HepG2 (cell line): Measurements from ENCODE around the gene NFIL3. TPM values are rescaled to one million over a fixed set of nuclear protein-coding genes. Genes with fewer than 3 reads are reported as not detected.

Source experiments
- ATAC-seq: fragments of 200-7000 bp; cut with Tn5 transposase; 3 replicates; pipeline ENCODE4 v1.9.1; 2020; ENCODE audit warnings: mild to moderate bottlenecking, moderate library complexity
- BruUV-seq: library from RNA; stranded (reverse); fragments of 400-500 nt; replicated peaks from 2 replicates; lab custom pipeline; 2021; lab: Mats Ljungman, UMichigan
- CTCF ChIA-PET: fragments of 300-600 bp; formaldehyde crosslinking; extraction: SDS; loops from one replicate; lab custom pipeline; 2021; ENCODE audit warnings: low total read pairs, inconsistent platforms, low intra/inter-chr PET ratio; lab: Yijun Ruan, JAX
- POLR2A ChIA-PET: fragments of 350-600 bp; sonication (Branson Sonifier 250); formaldehyde crosslinking; loops from one replicate; lab custom pipeline; 2020; ENCODE audit warnings: antibody characterized with exemption, inconsistent platforms; lab: Yijun Ruan, JAX
- DNase-seq: peaks from one replicate; pipeline ENCODE4 v3.0.0-alpha.2; 2015; ENCODE audit warnings: low spot score
- FAIRE-seq: peaks from 3 replicates; lab custom pipeline; 2011; peaks lifted over from hg19 to GRCh38; lab: Jason Lieb, UNC
- H2AFZ ChIP-seq: one replicate; pipeline ENCODE4 v1.6.1; 2011; ENCODE audit warnings: low read length, inconsistent platforms
- H3K27ac ChIP-seq: fragments of 300-600 bp; 3 replicates; pipeline ENCODE4 v1.8.0; 2011; ENCODE audit warnings: mixed run types, mild to moderate bottlenecking, mixed read lengths, low read length, inconsistent platforms; ENCODE audit not compliant: insufficient read depth; ENCODE audit errors: extremely low read length
- H3K27me3 ChIP-seq, 2 experiments: fragments of 200-600 bp in 1 of 2; 2 replicates in 1 of 2; 3 replicates in 1 of 2; pipeline versions ENCODE4 v1.6.0 to v1.8.0; 2011; ENCODE audit warnings: low read length in 2 of 2, mild to moderate bottlenecking in 2 of 2, moderate library complexity in 2 of 2, inconsistent platforms in 1 of 2; ENCODE audit not compliant: insufficient read depth in 2 of 2, control insufficient read depth in 1 of 2
- H3K36me3 ChIP-seq, 2 experiments: fragments of 200-600 bp in 1 of 2; replicated peaks in 1 of 2; 2 replicates in 1 of 2; 3 replicates in 1 of 2; pipeline versions ENCODE4 v1.5.1 to v1.8.0; 2011; ENCODE audit warnings: low read length in 2 of 2, inconsistent platforms in 1 of 2; ENCODE audit not compliant: insufficient read depth in 2 of 2, control insufficient read depth in 1 of 2
- H3K4me1 ChIP-seq: 2 replicates; pipeline ENCODE4 v1.5.1; 2012; ENCODE audit warnings: low read length, inconsistent platforms; ENCODE audit not compliant: insufficient read depth
- H3K4me2 ChIP-seq: 2 replicates; pipeline ENCODE4 v1.6.0; 2011; ENCODE audit warnings: low read depth, low read length, inconsistent platforms
- H3K4me3 ChIP-seq, 3 experiments: fragments of 200-600 bp in 1 of 3; sonication (generic), shearing (Covaris generic) in 1 of 3; replicated peaks in 1 of 3; 2 replicates each; pipeline ENCODE4 v1.5.1; 2011 to 2016; ENCODE audit warnings: low read length in 3 of 3, inconsistent platforms in 2 of 3, low read depth in 2 of 3, mild to moderate bottlenecking in 2 of 3, control low read depth in 1 of 3, mixed read lengths in 1 of 3; ENCODE audit not compliant: insufficient read depth in 1 of 3
- H3K79me2 ChIP-seq: one replicate; pipeline ENCODE4 v1.6.1; 2011; ENCODE audit warnings: low read length, inconsistent platforms; ENCODE audit not compliant: insufficient read depth
- H3K9ac ChIP-seq: 2 replicates; pipeline ENCODE4 v1.6.0; 2011; ENCODE audit warnings: mild to moderate bottlenecking, low read depth, low read length, inconsistent platforms; ENCODE audit not compliant: insufficient read depth
- H3K9me3 ChIP-seq: 2 replicates; pipeline ENCODE4 v1.5.1; 2012; ENCODE audit warnings: mild to moderate bottlenecking, low read length
- H4K20me1 ChIP-seq: 2 replicates; pipeline ENCODE4 v1.6.0; 2011; ENCODE audit warnings: inconsistent platforms, mild to moderate bottlenecking, low read length, moderate library complexity; ENCODE audit not compliant: insufficient read depth
- AGO1 ChIP-seq: fragments of 200-400 bp; formaldehyde crosslinking; IDR thresholded peaks from 2 replicates; pipeline ENCODE4 v1.6.1; 2017; ENCODE audit warnings: mild to moderate bottlenecking, low read depth, low read length, moderate library complexity; ENCODE audit not compliant: poor library complexity, severe bottlenecking
- AGO2 ChIP-seq: fragments of 200-400 bp; formaldehyde crosslinking; optimal IDR thresholded peaks from 2 replicates; pipeline ENCODE3; 2017; ENCODE audit warnings: mild to moderate bottlenecking, low read depth, low read length, moderate library complexity
- GFI1 ChIP-seq: sonication (generic); formaldehyde crosslinking; IDR thresholded peaks from 2 replicates; pipeline ENCODE4 v1.5.0; 2020; ENCODE audit warnings: missing genetic modification reagents, mild to moderate bottlenecking, borderline replicate concordance
- IKZF4 ChIP-seq: sonication (generic); formaldehyde crosslinking; IDR thresholded peaks from 2 replicates; pipeline ENCODE4 v1.5.1; 2020; ENCODE audit warnings: borderline replicate concordance, mild to moderate bottlenecking, low read depth, missing genetic modification reagents; ENCODE audit errors: not compliant biosample characterization
- MAFK ChIP-seq, 2 experiments: IDR thresholded peaks in 1 of 2; conservative IDR thresholded peaks in 1 of 2; 2 replicates each; pipeline ENCODE4 v1.6.1; 2011; ENCODE audit warnings: improper control_type of control experiment in 2 of 2, low read length in 2 of 2
- MLLT10 ChIP-seq: sonication (generic); formaldehyde crosslinking; IDR thresholded peaks from 2 replicates; pipeline ENCODE4 v1.4.0; 2020; ENCODE audit warnings: missing genetic modification reagents
- PAF1 ChIP-seq: IDR thresholded peaks from 2 replicates; pipeline ENCODE4 v1.6.1; 2016; ENCODE audit warnings: missing genetic modification reagents, missing compliant biosample characterization
- RBM22 ChIP-seq: fragments of 200-400 bp; formaldehyde crosslinking; optimal IDR thresholded peaks from 2 replicates; pipeline ENCODE3; 2017; ENCODE audit warnings: mild to moderate bottlenecking, low read length, moderate library complexity
- RBM39 ChIP-seq: fragments of 200-400 bp; formaldehyde crosslinking; IDR thresholded peaks from one replicate; pipeline ENCODE4 v1.6.1; 2018; ENCODE audit warnings: antibody characterized with exemption, mild to moderate bottlenecking, low read depth, low read length; ENCODE audit not compliant: poor library complexity, severe bottlenecking
- SSRP1 ChIP-seq: IDR thresholded peaks from 2 replicates; pipeline ENCODE4 v1.6.1; 2016; ENCODE audit warnings: control low read depth
- ZBTB38 ChIP-seq: sonication (generic); formaldehyde crosslinking; IDR thresholded peaks from 2 replicates; pipeline ENCODE4 v1.5.1; 2020; ENCODE audit warnings: mild to moderate bottlenecking, missing genetic modification reagents
- ZNF629 ChIP-seq: sonication (generic); formaldehyde crosslinking; conservative IDR thresholded peaks from 2 replicates; pipeline ENCODE4 v1.5.0; 2020; ENCODE audit warnings: missing genetic modification reagents
- WGBS: methylation state at CpG from one replicate; pipeline ENCODE4 v1.1.6; 2017; ENCODE audit warnings: low lambda C conversion rate; 5-methylcytosine and 5-hydroxymethylcytosine counted together
- in situ Hi-C: cut with HindIII; loops from 2 replicates; pipeline ENCODE4 v1.10.0; 2017; ENCODE audit warnings: low pct_unique_long_range_greater_than_20kb; ENCODE audit not compliant: extremely low pct_ligation_motif_present
- intact Hi-C: fragments of 100-400 bp; cut with micrococcal nuclease; formaldehyde crosslinking; loops from one replicate; pipeline ENCODE4 v1.10.0; 2022; ENCODE audit not compliant: unreplicated experiment
- polyA plus RNA-seq, 8 experiments: library from polyadenylated mRNA; depleted of rRNA in 3 of 8; stranded (reverse) in 7 of 8; unstranded in 1 of 8; fragments of >200 nt; fragmentation: Illumina TruSeq in 4 of 8; extraction: Trizol in 4 of 8; gene quantifications; 2 replicates each; pipeline versions ENCODE4 v1.2.1 to v1.2.3, GENCODE V29; 2011 to 2016; ENCODE audit warnings: low read depth in 4 of 8, missing spikeins in 1 of 8, mixed read lengths in 1 of 8; ENCODE audit not compliant: insufficient read depth in 1 of 8
- total RNA-seq, 5 experiments: library from RNA; depleted of rRNA; stranded (reverse); fragments of >200 nt; fragmentation: Illumina TruSeq; extraction: Trizol; gene quantifications; 2 replicates each; pipeline ENCODE4 v1.2.3, GENCODE V29; 2016; ENCODE audit warnings: low read depth in 1 of 5
- TF ChIP-seq, protein P1 (sequence below): sonication (generic); formaldehyde crosslinking; IDR thresholded peaks from 2 replicates; pipeline ENCODE4 v1.4.0; 2020; ENCODE audit warnings: missing genetic modification reagents
- TF ChIP-seq, protein P2 (sequence below): sonication (generic); formaldehyde crosslinking; IDR thresholded peaks from 2 replicates; pipeline ENCODE4 v1.5.1; 2020; ENCODE audit warnings: mild to moderate bottlenecking, missing genetic modification reagents, moderate library complexity
- TF ChIP-seq, protein P3 (sequence below): sonication (generic); formaldehyde crosslinking; IDR thresholded peaks from 2 replicates; pipeline ENCODE4 v1.5.0; 2020; ENCODE audit warnings: mild to moderate bottlenecking, missing genetic modification reagents, moderate library complexity

Gene NFIL3
- total and polyA plus RNA-seq, 2 of the 13 experiments (the other 11 are each of a cell fraction or from before 2014, with no cell fraction given) = 46.6 to 54.2 TPM

DNA sequence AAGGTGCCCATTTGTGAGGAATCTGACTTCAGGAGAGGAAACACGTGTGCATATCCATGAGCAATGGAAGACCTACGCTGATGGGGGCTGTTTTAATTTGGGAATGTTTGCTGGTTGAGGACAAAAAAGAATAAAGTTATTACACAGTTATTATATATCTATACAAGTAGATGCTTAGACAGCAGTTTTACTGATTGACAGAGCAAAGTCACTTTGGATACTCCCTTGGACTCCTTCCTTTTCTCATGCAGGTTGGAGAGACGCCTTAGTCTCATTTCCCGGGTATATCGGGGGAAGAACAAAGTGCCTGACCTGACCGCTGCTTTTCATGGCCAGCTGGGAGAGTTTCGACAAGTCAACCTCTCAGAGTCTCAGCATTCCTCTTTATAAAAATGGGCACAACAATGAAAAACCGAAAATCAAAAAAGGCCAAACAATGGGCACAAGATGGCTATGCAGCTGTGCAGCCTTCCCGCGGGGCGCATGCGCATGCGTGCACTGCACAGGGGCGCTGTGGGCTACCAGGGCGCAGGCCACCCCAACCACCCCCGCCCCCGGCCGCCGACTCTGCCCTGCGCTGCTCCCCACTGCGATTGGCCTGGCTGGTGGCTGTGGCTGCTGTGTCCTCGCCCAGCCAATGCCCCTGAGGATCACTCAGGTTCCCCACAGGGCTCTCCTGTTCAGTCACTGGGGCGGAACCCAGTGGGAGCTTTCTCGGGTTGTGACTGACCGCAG is 18.1 kb downstream of the NFIL3 start:
- no peak overlapping the region for H3K27ac ChIP-seq
- peaks cover 36% of the 10 kb centered on the region for H3K4me1 ChIP-seq
- peaks cover 16 to 24% of the 10 kb centered on the region in 2 experiments for H3K36me3 ChIP-seq
- H3K27me3 ChIP-seq = no peaks in the 10 kb centered on the region
- in situ Hi-C loops = no loop called here
- H3K4me3 ChIP-seq = no peak overlapping the region
- POLR2A ChIA-PET = interaction anchor here (0.6 to 1.5 kb wide), 3 partner anchors 9 to 489 kb away, joined by 3 to 5 read pairs (median 3); no protein-coding TSS in a partner anchor
- CTCF ChIA-PET = no interaction called here
- FAIRE-seq = no peak
- WGBS = 95% methylated on average over 19 of the region's 25 CpGs
- H3K79me2 ChIP-seq = peaks cover 18% of the 10 kb centered on the region
- no peak overlapping the region for H2AFZ ChIP-seq
- no peaks in the 10 kb centered on the region for H3K9me3 ChIP-seq
- H3K4me2 ChIP-seq = no peak overlapping the region
- intact Hi-C loops = no loop called here
- DNase-seq = no peak
- BruUV-seq = no TSS peak
- peak; percentile 31; the same call in 2 of the 3 replicates for ATAC-seq
- H4K20me1 ChIP-seq = peaks cover 45% of the 10 kb centered on the region
- no peak overlapping the region for H3K9ac ChIP-seq
- TF ChIP-seq, protein P1, sequence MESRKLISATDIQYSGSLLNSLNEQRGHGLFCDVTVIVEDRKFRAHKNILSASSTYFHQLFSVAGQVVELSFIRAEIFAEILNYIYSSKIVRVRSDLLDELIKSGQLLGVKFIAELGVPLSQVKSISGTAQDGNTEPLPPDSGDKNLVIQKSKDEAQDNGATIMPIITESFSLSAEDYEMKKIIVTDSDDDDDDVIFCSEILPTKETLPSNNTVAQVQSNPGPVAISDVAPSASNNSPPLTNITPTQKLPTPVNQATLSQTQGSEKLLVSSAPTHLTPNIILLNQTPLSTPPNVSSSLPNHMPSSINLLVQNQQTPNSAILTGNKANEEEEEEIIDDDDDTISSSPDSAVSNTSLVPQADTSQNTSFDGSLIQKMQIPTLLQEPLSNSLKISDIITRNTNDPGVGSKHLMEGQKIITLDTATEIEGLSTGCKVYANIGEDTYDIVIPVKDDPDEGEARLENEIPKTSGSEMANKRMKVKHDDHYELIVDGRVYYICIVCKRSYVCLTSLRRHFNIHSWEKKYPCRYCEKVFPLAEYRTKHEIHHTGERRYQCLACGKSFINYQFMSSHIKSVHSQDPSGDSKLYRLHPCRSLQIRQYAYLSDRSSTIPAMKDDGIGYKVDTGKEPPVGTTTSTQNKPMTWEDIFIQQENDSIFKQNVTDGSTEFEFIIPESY = 0 out of 2 replicates have a peak, but pooled peaks have one; percentile 50
- peak; percentile 19 to 49; a peak in 2 of 4 replicates for TF ChIP-seq MAFK (conservative IDR thresholded peaks at IDR 0.05 in 1 of 2, IDR thresholded peaks at IDR 0.05 in 1 of 2; ENCODE audit: low read length in 2 of 2)
- TF ChIP-seq AGO2 = peak; percentile 95
- TF ChIP-seq PAF1 (CRISPR knock-in tag) = 0 out of 2 replicates have a peak, but pooled peaks have one; percentile 58
- peak; percentile 72 for TF ChIP-seq RBM22
- no peak for TF ChIP-seq IKZF4 (CRISPR knock-in tag)
- 0 out of 2 replicates have a peak, but pooled peaks have one; percentile 22 for TF ChIP-seq SSRP1 (CRISPR knock-in tag)
- no peak for TF ChIP-seq GFI1
- no peak for TF ChIP-seq MLLT10 (CRISPR knock-in tag)
- TF ChIP-seq, protein P2, sequence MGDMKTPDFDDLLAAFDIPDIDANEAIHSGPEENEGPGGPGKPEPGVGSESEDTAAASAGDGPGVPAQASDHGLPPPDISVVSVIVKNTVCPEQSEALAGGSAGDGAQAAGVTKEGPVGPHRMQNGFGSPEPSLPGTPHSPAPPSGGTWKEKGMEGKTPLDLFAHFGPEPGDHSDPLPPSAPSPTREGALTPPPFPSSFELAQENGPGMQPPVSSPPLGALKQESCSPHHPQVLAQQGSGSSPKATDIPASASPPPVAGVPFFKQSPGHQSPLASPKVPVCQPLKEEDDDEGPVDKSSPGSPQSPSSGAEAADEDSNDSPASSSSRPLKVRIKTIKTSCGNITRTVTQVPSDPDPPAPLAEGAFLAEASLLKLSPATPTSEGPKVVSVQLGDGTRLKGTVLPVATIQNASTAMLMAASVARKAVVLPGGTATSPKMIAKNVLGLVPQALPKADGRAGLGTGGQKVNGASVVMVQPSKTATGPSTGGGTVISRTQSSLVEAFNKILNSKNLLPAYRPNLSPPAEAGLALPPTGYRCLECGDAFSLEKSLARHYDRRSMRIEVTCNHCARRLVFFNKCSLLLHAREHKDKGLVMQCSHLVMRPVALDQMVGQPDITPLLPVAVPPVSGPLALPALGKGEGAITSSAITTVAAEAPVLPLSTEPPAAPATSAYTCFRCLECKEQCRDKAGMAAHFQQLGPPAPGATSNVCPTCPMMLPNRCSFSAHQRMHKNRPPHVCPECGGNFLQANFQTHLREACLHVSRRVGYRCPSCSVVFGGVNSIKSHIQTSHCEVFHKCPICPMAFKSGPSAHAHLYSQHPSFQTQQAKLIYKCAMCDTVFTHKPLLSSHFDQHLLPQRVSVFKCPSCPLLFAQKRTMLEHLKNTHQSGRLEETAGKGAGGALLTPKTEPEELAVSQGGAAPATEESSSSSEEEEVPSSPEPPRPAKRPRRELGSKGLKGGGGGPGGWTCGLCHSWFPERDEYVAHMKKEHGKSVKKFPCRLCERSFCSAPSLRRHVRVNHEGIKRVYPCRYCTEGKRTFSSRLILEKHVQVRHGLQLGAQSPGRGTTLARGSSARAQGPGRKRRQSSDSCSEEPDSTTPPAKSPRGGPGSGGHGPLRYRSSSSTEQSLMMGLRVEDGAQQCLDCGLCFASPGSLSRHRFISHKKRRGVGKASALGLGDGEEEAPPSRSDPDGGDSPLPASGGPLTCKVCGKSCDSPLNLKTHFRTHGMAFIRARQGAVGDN (CRISPR knock-in tag) = peak; percentile 32; the same call in 1 of the 2 replicates
- TF ChIP-seq ZBTB38 (CRISPR knock-in tag) = 0 out of 2 replicates have a peak, but pooled peaks have one; percentile 24
- TF ChIP-seq RBM39 = no peak
- peak; percentile 54 for TF ChIP-seq ZNF629 (CRISPR knock-in tag)
- peak; percentile 42 for TF ChIP-seq AGO1
- TF ChIP-seq, protein P3, sequence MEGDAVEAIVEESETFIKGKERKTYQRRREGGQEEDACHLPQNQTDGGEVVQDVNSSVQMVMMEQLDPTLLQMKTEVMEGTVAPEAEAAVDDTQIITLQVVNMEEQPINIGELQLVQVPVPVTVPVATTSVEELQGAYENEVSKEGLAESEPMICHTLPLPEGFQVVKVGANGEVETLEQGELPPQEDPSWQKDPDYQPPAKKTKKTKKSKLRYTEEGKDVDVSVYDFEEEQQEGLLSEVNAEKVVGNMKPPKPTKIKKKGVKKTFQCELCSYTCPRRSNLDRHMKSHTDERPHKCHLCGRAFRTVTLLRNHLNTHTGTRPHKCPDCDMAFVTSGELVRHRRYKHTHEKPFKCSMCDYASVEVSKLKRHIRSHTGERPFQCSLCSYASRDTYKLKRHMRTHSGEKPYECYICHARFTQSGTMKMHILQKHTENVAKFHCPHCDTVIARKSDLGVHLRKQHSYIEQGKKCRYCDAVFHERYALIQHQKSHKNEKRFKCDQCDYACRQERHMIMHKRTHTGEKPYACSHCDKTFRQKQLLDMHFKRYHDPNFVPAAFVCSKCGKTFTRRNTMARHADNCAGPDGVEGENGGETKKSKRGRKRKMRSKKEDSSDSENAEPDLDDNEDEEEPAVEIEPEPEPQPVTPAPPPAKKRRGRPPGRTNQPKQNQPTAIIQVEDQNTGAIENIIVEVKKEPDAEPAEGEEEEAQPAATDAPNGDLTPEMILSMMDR (CRISPR knock-in tag) = no peak
